Ectodermal cell (in vitro differentiated cells): Measurements from ENCODE around the gene TBC1D22A.

Experiments
- H3K27ac ChIP-seq: 2 replicates; pipeline ENCODE4 v1.7.0; 2013; ENCODE audit warnings: mild to moderate bottlenecking, low read depth, low read length; ENCODE audit not compliant: insufficient read depth, poor library complexity, severe bottlenecking
- H3K27me3 ChIP-seq: 2 replicates; pipeline ENCODE4 v1.7.0; 2013; ENCODE audit warnings: mild to moderate bottlenecking, low read length; ENCODE audit not compliant: insufficient read depth, control insufficient read depth, poor library complexity, severe bottlenecking
- H3K36me3 ChIP-seq: one replicate; pipeline ENCODE4 v1.7.0; 2013; ENCODE audit warnings: low read length; ENCODE audit not compliant: control insufficient read depth, insufficient read depth
- H3K4me1 ChIP-seq: one replicate; pipeline ENCODE4 v1.7.0; 2013; ENCODE audit warnings: low read length; ENCODE audit not compliant: control insufficient read depth, insufficient read depth
- H3K4me3 ChIP-seq: 2 replicates; pipeline ENCODE4 v1.7.0; 2013; ENCODE audit warnings: low read depth, low read length, control low read depth; ENCODE audit not compliant: insufficient read depth
- H3K9me3 ChIP-seq: 2 replicates; pipeline ENCODE4 v1.7.0; 2013; ENCODE audit warnings: mild to moderate bottlenecking, low read length, moderate library complexity; ENCODE audit not compliant: control insufficient read depth
- WGBS, 2 experiments: methylation state at CpG; one replicate each; pipeline ENCODE4 v1.1.7; 2013; ENCODE audit warnings: missing lambda C conversion rate in 2 of 2; 5-methylcytosine and 5-hydroxymethylcytosine counted together

The TBC1D22A gene

DNA sequence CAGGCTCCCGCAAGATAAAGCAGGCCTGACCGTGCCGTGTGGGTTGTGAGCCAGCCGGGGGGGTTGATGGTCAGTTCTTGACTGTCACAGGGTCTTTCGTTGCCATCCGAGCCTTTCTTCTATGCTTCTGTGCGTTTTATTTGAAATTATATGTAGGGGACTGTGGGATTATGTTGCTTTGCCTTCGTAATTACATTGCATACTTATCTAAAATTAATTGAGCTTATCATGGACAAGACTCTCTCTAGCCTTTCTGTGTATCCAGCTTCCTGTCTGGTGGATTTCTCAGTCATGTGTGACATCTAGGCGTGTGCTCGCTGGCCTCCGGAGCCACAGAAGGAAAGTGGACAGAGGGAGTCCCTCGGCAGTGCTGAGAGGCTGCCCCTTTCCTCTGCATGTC, 93.2 kb downstream of the TBC1D22A start:
- 96% methylated on average over 11 of the region's 12 CpGs for WGBS, 2 experiments
- Histone ChIP-seq H3K27ac (no peak overlapping the region), H3K36me3 (peaks cover 2% of the 10 kb centered on the region), H3K9me3 (no peaks in the 10 kb centered on the region), H3K4me3 (no peak overlapping the region), H3K4me1 (no peaks in the 10 kb centered on the region), H3K27me3 (no peaks in the 10 kb centered on the region)

DNA sequence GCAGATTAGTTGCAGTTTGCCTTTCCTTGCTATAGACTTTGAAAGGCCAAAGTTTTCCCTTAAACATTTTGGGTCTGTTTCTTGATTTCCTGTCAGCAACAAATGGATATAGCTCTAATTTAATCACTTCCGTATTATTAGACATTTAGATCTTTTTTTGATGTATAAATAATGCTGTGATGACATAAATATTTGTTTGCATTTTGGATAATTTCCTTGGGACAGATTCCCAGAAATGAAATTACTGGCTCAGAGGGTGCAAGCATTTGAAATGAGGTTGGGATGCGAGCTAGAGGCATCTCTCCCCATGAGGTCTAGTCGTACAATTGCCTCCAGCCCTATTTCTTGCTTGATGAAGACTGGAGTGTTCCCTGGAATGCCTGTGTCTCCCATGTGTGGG, 94.2 kb downstream of the TBC1D22A start:
- no peaks in the 10 kb centered on the region for H3K9me3 ChIP-seq
- 94 to 95% methylated on average over 2 to 3 of the region's 3 CpGs for WGBS, 2 experiments
- H3K36me3 ChIP-seq: peaks cover 2% of the 10 kb centered on the region
- no peak overlapping the region for H3K4me3 ChIP-seq
- H3K4me1 ChIP-seq: no peaks in the 10 kb centered on the region
- no peaks in the 10 kb centered on the region for H3K27me3 ChIP-seq
- no peak overlapping the region for H3K27ac ChIP-seq

DNA sequence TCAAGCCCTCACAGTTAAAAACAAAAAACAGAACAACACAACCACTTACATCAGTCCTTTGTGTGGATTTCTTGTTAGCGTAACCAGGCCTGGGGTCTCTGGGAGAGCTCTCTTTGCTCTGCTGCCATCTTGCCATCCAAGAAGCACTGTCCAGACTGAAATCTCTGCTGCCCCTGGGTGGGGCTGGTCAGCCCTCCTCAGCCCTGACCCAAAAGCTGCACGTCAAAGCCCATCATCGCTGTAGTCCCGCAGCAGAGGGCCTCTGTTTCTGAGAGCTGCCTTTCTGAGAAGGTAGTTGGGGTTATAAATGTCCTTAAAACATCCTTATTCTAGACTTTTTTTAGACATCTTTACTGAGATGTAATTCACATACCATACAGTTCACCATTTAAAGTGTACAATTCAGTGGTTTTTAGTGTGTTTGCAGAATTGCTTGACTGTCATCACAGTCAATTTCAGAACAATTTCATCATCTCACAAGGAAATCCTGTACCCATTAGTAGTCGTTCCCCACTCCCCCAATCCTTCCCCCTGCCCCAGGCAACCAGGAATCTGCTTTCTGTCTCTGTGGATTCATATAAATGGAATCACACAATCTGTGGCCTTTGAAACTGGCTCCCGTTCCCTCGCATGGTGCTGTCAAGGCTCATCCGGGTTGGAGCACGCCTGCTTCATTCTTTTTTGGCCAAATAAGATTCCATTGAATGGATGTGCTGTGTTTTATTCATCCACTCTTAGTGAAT, 94.9 kb downstream of the TBC1D22A start:
- no peak overlapping the region for H3K27ac ChIP-seq
- H3K4me3 ChIP-seq: no peak overlapping the region
- no peaks in the 10 kb centered on the region for H3K27me3 ChIP-seq
- H3K36me3 ChIP-seq: peaks cover 2% of the 10 kb centered on the region
- WGBS, 2 experiments: 93 to 95% methylated on average over 8 to 9 of the region's 9 CpGs
- H3K9me3 ChIP-seq: no peaks in the 10 kb centered on the region
- H3K4me1 ChIP-seq: no peaks in the 10 kb centered on the region

GRCh38 chr22:46857885-46858143, 95.4 kb downstream of the TBC1D22A start:
- Histone ChIP-seq H3K4me3 (no peak overlapping the region), H3K36me3 (peaks cover 2% of the 10 kb centered on the region), H3K27me3 (no peaks in the 10 kb centered on the region), H3K27ac (no peak overlapping the region), H3K9me3 (no peaks in the 10 kb centered on the region), H3K4me1 (no peaks in the 10 kb centered on the region)
- 94 to 95% methylated on average over 6 of the region's 6 CpGs for WGBS, 2 experiments

DNA sequence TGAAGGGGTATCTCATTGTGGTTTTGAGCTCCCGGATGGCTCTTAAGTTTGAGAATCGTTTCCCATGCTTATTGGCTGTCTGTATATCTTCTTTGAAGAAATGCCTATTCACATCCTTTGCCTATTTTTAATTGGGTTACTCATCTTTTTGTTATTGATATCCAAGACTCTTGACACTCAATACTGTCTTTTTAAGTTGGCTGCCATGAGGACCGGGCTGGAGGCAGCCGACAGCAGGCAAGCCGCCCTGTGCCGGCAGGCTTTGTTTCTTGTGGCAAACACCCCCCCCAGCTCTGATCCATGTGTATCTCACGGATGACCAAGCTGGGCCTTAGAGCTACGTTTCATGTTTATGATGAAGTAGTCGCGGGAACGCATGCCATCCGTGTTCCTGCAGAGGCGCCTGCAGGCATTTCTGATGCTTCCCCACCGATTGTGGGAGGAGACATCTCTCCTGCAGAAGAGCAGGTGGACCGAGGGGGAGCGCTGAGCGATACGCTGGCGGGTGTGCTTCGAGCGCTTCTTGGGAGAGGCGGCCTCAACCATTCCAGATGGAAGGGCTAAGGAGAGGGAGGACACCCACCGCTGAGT, 95.8 kb downstream of the TBC1D22A start:
- H3K27ac ChIP-seq: no peak overlapping the region
- H3K4me3 ChIP-seq: no peak overlapping the region
- H3K27me3 ChIP-seq: no peaks in the 10 kb centered on the region
- H3K9me3 ChIP-seq: no peaks in the 10 kb centered on the region
- no peaks in the 10 kb centered on the region for H3K4me1 ChIP-seq
- 96% methylated on average over 23 of the region's 23 CpGs for WGBS, 2 experiments
- H3K36me3 ChIP-seq: peaks cover 2% of the 10 kb centered on the region

GRCh38 chr22:46860562-46860961, 98.1 kb downstream of the TBC1D22A start:
- WGBS, 2 experiments: 97% methylated on average over 16 of the region's 16 CpGs
- Histone ChIP-seq H3K27ac (no peak overlapping the region), H3K4me3 (no peak overlapping the region), H3K27me3 (no peaks in the 10 kb centered on the region), H3K36me3 (peaks cover 2% of the 10 kb centered on the region), H3K9me3 (no peaks in the 10 kb centered on the region), H3K4me1 (no peaks in the 10 kb centered on the region)

DNA sequence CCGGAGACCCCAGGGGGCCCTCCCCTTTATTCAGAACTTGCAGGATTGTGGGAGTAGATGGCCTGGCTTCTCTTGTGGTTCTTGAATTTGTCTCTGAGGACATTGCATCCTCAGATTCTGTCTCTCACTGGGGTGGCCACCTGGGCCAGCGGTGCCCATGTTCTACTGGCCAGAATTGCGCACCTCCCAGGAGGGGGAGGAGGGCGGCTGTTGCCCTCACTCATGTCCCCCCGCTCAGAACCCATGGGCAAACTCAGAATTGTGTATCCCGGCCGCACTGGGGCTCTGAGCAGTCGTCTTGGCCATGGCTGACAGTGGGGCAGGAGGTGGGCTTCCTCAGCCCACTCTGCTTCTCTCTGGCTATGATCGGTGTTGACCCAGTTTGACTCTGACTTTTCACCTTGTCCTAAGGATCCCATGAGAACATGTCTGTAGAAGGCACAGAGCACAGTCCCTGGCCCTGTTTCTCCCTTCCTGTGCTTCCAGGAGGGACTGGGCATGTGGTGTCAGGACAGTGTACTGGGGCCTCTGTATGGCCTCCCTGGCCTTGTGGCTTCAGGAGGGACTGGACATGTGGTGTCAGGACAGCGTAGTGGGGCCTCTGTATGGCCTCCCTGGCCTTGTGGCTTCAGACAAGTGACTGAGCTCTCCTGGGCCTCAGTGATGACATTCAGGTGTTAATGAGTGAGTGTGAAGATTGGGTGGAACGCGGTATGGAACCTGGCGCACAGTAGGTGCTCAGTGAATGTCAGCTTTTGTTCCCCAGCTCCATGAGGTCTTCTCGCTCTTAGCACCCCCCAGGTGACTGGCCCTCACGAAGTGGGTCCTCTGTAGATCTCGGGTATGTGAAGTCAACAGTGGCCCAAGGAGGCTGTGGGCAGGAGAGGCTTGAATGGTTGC, 99.3 kb downstream of the TBC1D22A start:
- Histone ChIP-seq H3K4me3 (no peak overlapping the region), H3K36me3 (peaks cover 2% of the 10 kb centered on the region), H3K9me3 (no peaks in the 10 kb centered on the region), H3K27ac (no peak overlapping the region), H3K4me1 (no peaks in the 10 kb centered on the region), H3K27me3 (no peaks in the 10 kb centered on the region)
- 87 to 90% methylated on average over 16 of the region's 16 CpGs for WGBS, 2 experiments

DNA sequence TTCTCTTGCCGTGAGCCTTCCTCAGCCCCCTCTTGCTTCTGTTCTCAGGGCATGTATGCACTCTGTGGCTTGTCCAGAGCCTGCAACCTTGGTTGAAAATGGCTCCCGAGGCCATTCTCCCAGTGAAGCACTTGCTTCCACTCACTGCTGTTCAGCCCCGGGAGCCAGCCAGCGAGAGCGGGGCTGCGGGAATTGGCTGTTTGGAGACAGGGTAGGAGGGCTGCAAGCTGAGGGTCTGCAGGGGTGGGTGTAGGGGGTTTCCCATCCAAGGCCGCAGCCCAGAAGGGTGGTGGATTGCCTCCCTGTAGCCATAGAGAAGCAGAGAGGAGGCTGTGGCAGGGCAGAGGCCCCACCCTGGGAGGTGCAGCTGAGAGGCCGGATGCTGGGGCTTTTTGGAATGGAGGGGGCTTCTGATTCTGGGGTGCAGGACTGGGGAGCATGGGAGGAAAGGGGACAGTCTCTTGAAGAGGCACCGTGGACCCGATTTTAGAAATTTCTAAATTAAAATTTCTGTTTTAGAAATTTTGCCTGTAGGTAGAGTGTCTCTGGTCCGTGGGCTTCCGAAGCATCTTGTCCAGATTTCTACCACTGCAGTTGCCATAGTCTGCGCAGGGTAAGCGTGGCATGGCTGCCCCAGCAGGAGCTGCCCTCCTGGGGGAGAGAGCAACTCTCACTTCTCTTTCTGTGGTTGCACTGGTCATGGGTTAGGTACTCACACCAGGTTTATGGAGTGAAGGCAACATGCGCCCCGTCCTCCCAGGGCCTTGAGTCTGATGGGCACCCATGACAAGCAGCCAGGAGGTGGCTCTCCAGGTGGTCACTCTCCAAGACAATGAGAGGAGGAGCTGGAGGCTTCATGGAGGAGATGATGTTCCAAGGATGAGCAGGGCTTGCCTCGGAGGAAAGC, 100.2 kb downstream of the TBC1D22A start:
- Histone ChIP-seq H3K27me3 (no peaks in the 10 kb centered on the region), H3K4me1 (no peaks in the 10 kb centered on the region), H3K36me3 (peaks cover 2% of the 10 kb centered on the region), H3K27ac (no peak overlapping the region), H3K9me3 (no peaks in the 10 kb centered on the region), H3K4me3 (no peak overlapping the region)
- WGBS, 2 experiments: 93 to 94% methylated on average over 17 of the region's 17 CpGs

DNA sequence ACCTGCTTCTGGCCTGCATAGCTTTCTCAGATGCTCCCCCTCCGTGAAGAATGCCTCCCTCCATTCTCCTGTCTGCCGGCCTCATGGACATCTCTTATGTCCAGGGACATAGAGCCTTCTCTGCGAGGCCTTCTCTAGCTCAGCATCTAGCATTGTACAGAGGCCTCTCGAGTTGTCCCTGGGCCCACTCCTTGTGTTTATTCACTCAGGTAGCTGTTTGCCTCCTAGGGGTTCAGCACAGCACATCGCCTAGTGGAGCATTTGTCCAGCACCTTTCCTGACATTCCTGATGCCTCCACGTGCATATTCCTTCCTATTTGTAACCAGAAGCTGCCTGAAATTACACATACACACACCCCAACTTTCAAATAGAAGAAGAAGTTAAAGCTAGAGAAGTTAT, 101.3 kb downstream of the TBC1D22A start:
- H3K4me3 ChIP-seq: no peak overlapping the region
- H3K27me3 ChIP-seq: no peaks in the 10 kb centered on the region
- WGBS, 2 experiments: 89 to 91% methylated on average over 6 of the region's 6 CpGs
- H3K36me3 ChIP-seq: no peaks in the 10 kb centered on the region
- no peak overlapping the region for H3K27ac ChIP-seq
- H3K4me1 ChIP-seq: no peaks in the 10 kb centered on the region
- no peaks in the 10 kb centered on the region for H3K9me3 ChIP-seq
